A204.1 (cell line): Measurements from ENCODE around the gene GASK1B.

ENCODE experiments used
- FAIRE-seq: peaks from 2 replicates; lab custom pipeline; 2012; peaks lifted over from hg19 to GRCh38; lab: Jason Lieb, UNC

GASK1B gene

DNA sequence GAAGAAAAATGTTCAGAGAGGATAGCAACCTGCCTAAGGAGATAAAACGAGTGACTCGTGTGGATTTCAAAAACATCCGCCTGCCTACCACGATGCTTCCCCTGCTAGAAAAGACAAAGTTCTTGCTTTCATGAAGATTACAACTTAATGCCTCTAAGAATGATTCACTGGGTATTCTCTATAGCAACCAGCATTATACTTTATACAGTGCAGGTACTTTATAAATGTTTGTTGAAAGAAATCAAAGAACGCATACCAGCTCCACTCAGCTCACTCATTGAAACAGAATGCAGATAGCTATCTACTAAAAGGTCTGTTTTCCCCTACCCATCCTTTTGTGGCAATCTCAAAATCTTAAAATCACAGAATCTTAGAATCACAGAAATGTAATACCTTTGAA is 33.7 kb downstream of the GASK1B start:
- no peak for FAIRE-seq

DNA sequence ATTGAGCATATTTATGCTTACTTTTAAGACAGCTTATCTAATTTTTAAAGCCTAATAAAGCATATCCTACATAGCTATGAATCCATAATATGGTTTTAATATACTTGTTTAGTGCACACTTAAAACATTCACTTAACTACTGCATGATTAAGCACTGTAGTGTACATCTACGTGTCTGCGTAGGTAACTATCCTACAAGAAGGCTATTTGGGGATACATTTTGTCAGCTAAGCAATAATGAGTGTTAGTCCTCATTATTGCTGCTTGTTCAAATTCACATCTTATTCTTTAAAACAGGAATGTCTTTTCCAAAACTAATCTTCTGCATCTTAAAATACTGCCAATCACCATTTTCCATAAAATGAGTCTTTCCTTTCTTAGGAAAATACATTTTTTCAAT is 38.6 kb downstream of the GASK1B start:
- no peak for FAIRE-seq

DNA sequence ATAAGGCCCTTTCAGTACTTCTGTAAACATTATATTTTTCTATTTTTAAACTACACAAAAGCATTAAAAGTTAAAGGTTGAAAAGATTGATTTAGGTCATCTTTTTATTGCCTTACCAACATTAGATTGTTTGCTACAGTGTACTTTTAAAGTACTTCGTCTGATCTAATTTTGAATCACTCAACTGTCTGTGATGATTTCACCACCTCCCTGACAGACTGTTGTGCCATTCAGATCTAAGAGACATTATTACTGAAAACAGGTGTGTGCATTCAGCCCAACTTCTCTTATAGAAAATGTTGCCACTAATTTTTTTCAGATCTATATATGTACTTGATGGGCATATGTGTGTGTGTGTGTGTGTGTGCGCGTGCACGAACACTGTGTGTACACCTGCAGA is 39.3 kb downstream of the GASK1B start:
- no peak for FAIRE-seq

DNA sequence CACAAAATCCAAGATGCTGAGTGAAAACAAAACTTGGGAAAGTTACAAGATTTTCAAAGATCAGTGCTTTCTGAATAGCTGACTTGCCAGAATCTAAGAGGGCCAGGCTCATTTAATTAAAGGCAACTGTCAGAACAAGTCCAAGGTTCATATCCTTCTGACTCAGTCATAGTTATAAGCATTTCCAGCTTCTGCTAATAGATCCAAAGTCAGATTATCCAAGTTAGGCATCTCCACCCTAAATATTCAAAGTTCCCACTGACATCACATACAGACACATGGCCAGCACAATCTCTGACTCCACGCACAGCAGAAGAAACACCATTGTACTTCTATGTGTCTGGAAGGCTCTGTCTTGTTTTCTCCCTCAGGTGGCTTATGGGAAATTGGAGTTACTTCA is 41.8 kb downstream of the GASK1B start:
- FAIRE-seq = no peak

DNA sequence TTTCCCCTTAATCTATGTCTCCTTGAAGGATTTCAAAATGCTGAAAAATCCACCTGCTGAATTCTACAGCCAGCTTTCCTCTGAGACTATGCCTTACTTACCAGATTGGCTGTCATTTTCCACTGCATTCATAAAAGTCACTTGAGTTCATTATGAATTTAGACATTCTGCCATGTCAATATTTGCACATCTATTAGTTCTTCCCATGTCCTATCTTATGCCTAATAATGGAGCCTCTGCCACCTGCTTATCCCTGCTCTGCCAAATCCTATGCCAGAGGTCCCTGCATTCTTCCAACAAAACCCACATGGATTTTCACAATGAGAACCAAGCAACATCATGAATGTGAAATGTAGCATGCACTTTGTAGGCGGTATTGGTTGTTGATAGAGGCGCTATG is 42.6 kb downstream of the GASK1B start:
- FAIRE-seq = no peak

DNA sequence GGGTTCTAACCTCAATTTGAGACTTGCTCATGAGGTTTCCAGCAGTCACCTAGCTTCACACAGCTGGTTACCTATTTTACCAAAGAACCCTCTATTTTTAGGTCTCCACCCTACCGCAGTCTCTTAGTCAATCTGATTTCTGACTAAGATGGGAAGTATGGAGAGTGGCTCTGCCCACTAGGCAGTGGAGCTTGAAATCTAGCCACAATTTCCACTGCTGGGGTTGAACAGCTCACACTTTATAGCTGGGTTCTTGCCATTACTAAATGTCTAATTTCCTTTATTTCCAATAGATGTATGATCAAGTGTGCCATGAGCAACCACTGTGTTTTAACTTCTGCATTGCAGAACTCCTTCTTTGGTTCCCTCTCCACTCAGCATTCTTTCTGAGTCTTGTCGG is 43.1 kb downstream of the GASK1B start:
- no peak for FAIRE-seq

DNA sequence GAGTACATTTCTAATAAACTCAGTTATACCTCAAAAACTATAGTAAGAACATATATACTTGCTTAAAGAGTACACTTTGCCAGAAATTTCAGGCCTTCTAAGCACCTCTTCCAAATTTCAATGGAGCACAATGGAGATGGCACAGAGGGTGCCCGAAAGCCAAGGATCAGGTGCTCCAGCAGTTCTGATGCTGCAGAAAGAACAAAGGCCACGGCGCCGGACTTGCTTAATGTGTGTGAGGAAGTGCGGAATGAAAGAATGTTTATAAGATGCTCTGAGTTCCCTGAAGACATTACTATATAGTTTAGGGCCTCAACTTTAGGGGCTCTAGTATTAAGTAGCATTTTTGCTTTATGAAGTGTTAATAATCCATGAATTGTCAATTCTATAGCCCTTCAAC is 44.3 kb downstream of the GASK1B start:
- FAIRE-seq = no peak

DNA sequence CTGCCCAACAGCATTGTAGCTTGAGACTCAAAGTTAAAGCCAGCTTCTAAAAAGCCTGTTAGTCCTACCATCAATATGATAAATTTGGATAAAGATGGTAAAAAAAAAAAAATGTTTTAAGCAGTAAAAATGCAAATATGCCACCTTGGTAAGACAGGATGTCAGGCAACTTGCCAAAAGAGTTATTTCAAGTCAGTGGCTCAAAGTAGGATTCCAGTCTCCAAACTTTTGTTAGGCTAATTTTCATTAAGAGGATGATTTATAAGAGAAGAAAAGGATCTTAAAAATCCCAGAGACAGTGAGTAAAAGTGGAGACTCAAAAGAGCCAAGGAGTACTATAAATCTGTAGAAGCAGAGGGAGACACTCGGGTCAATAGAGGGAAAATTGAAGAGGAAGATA is 47.5 kb downstream of the GASK1B start:
- FAIRE-seq = no peak
